GM18858 (cell line): ENCODE data around the gene SEC61A1.

Experiments
- ATAC-seq: cut with Tn5 transposase; IDR thresholded peaks from one replicate; pipeline ENCODE4 v1.9.1; 2021; ENCODE audit not compliant: unreplicated experiment

The SEC61A1 gene

GRCh38 chr3:128051837-128052594 lies at the start of gene SEC61A1:
TSS of gene SEC61A1 (plus strand) at chr3:128052437. CDS start at chr3:128052553, 116 bp downstream.
- ATAC-seq = peak; percentile 72

GRCh38 chr3:128004661-128005060 lies 47.6 kb upstream of the SEC61A1 start:
- no peak for ATAC-seq

GRCh38 chr3:128006061-128007032 lies 45.9 kb upstream of the SEC61A1 start:
- no peak for ATAC-seq

- ATAC-seq = no peak
These were observed 45.2 kb upstream of the SEC61A1 start for GRCh38 chr3:128007033-128007424.

GRCh38 chr3:128009952-128010846 lies 42.0 kb upstream of the SEC61A1 start:
- no peak for ATAC-seq

DNA sequence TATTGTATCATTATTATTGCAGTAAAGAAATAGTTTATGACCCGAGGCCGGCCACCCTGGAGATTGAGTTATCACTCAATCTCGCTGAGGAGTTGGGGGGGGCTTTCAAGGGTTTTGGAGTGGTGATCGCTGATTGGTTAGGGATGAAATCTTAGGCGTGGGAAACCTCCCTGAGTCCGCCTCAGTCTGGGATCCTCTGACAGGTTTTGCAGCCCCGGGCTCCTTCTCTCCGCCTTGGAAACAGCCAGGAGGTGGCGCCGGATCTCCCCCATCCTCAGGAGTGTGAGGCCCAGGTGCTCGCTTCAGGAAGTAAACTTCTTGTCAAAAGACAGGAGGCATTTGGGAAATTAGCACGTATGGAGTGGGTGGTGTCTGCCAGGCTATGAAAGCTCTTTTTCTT lies 41.1 kb upstream of the SEC61A1 start:
- ATAC-seq = no peak

- no peak for ATAC-seq
These were observed 40.2 kb upstream of the SEC61A1 start for GRCh38 chr3:128012050-128012449.

- no peak for ATAC-seq
These were observed 37.7 kb upstream of the SEC61A1 start for GRCh38 chr3:128014548-128014947.

GRCh38 chr3:128016502-128016901 lies 35.7 kb upstream of the SEC61A1 start:
- no peak for ATAC-seq

GRCh38 chr3:128021768-128022372 lies 30.4 kb upstream of the SEC61A1 start:
- ATAC-seq = no peak

DNA sequence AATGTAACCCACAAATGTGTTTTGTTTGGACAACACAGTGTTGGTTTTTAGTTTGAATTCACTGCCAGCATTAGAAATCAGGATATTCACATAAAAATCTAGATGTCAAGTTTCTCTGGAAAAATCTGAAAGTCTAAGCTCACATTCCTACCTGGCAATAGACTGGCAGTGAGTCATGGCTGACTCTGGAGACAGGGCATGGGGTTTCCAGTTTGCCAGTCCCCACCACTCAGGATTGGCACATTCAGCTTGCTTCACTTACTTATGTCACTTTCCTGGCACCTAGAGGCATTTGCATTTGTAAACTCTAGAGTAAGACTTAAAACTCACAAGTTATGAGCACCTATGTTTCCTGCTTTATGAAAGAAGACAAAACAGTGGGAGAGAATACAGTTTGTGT lies 19.1 kb upstream of the SEC61A1 start:
- ATAC-seq = no peak

DNA sequence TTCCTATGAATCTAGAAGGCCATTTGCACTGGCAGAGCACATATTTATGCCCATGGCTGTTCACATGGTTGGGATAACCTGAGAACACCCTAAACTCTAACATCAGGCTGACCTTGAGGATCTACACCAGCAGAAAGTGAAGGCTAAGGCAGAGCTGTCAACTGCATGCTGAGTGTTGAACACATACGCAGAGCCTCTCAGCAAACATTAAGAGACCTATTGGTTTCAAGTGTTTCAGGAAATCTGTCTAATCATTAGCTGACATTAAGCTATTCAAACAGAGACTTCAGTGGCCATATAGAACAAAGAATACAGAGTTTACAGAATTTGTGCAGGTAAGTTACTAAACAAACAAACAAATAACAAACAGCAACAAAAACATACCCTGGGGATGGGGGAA lies 16.1 kb upstream of the SEC61A1 start:
- no peak for ATAC-seq

DNA sequence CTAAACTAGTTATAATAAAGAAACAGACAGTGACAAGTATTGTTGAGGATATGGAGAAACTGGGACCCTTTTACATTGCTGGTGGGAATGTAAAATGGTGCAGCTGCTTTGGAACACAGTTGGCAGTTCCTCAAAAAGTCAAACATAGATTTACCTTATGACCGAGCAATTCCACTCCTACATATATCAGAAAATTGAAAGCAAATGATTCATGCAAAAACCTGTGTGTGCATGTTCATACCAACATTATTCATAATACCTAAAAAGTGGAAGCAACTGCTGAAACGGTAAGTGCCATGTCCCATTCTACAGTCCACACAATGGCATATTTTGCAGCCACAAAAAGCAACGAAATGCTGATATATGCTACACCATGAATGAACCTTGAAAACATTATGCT lies 12.2 kb upstream of the SEC61A1 start:
- ATAC-seq = no peak

DNA sequence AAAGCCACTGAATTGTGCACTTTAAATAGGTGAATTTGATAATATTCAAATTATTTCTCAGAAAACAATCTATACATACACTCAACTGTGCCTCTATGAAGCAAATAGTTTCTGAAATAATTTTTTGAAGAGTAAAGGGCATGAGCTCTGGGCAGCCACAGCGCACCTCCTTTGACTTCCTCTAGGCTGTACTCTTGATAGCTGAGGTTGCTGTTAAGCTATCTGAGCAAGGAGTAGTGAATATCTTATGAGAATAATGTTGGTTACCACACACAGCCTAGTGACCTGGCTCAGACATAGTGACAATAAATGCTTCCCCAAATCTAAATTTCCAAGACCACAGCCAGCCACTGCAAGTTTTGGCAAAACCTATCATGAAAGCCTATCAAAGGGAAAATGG lies 11.6 kb upstream of the SEC61A1 start:
- ATAC-seq = no peak

DNA sequence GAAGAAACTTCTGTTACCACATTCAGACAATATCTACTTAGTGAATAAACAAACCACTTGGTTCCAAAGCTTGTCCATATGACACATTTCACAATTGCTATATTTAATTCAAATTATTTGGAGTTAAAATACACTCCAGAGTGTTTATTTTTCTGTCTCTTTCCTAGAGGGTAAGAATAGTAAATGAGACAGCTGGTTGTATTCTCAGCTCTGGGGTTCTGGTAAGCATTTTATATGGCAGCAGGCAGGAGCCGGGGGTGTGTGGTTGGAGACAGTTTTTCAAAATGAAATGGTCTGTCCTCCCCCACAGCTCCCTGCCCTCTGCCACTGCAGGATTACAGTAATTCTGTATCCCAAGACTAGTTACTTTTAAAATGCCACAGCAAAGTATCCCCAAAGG lies 10.9 kb upstream of the SEC61A1 start:
- no peak for ATAC-seq

DNA sequence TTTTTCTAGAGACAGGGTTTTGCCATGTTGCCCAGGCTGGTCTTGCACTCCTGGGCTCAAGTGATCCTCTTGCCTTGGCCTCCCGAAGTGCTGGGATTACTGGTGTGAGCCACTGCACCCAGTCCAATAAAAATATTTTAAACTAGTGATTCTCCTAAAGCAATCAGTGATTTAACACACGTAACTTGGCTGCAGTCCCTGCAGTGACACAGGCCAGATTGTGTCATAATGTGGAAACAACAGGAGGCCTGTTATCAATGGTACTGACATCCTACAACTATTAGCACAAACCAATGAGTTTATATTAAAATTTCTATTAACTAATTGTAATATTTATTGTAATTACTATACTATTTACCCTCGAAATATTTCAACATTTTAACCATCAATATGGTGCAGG lies 1.6 kb upstream of the SEC61A1 start:
- ATAC-seq = no peak

- no peak for ATAC-seq
These were observed 789 bp upstream of the SEC61A1 start for GRCh38 chr3:128051459-128051836.

- ATAC-seq = no peak
These were observed 536 bp downstream of the SEC61A1 start for GRCh38 chr3:128052595-128053351.

DNA sequence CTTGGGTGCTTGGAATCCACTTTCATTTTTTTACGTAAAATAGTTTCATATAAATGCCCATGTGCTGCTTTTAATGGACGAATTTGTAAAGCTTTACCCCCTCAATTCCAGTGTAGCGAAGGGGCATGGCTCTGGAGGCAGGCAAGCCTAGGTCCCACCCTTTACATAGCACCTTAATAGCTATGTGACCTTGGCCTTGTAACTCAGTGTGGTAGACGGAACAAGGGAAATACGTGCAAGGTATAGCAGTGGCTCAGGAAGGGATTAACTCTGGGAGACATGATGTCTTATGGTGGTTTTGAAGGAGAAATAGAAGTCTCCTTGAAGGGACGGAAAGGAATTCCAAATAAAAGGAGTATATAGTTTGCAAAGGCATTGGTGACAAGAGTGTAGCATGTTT lies 1.4 kb downstream of the SEC61A1 start:
- ATAC-seq = no peak

- no peak for ATAC-seq
These were observed 2.1 kb downstream of the SEC61A1 start for GRCh38 chr3:128054367-128054766.
